Lung (tissue), 12 donors: ENCODE data around the gene CCDC6. TPM values are rescaled to one million over a fixed set of nuclear protein-coding genes. Genes with fewer than 3 reads are reported as not detected.

Experiments
- ATAC-seq: fragments of 200-7000 bp; cut with Tn5 transposase; one replicate; pipeline ENCODE4 v1.9.1; 2020; ENCODE audit warnings: moderate number of reproducible peaks; ENCODE audit not compliant: insufficient read depth, low FRiP score
- DNase-seq, 3 donors: peaks; one replicate each; pipeline ENCODE4 v3.0.0-alpha.2; 2013 to 2017
- H3K27ac ChIP-seq, 2 donors: one replicate each; pipeline ENCODE4 v1.5.1; 2013; ENCODE audit warnings: mild to moderate bottlenecking in 2 of 2, moderate library complexity in 2 of 2, control low read depth in 1 of 2, inconsistent platforms in 1 of 2, low read depth in 1 of 2, low read length in 1 of 2
- H3K27me3 ChIP-seq, 3 donors: one replicate each; pipeline ENCODE4 v1.5.1; 2013; ENCODE audit warnings: low read length in 2 of 3; ENCODE audit not compliant: control insufficient read depth in 3 of 3, insufficient read depth in 3 of 3
- H3K36me3 ChIP-seq, 4 donors: one replicate each; pipeline ENCODE4 v1.5.1; 2013; ENCODE audit warnings: low read length in 4 of 4, mild to moderate bottlenecking in 1 of 4, moderate library complexity in 1 of 4; ENCODE audit not compliant: control insufficient read depth in 4 of 4, insufficient read depth in 4 of 4
- H3K4me1 ChIP-seq, 5 donors: one replicate each; pipeline ENCODE4 v1.5.1; 2013; ENCODE audit warnings: low read length in 5 of 5, mild to moderate bottlenecking in 2 of 5, moderate library complexity in 1 of 5; ENCODE audit not compliant: control insufficient read depth in 5 of 5, insufficient read depth in 5 of 5
- H3K4me3 ChIP-seq: one replicate; pipeline ENCODE4 v1.5.1; 2013; ENCODE audit warnings: mild to moderate bottlenecking, control low read depth, moderate library complexity
- H3K9ac ChIP-seq, 2 donors: one replicate each; pipeline ENCODE4 v1.5.1; 2013; ENCODE audit warnings: low read length in 2 of 2, control low read depth in 1 of 2; ENCODE audit not compliant: insufficient read depth in 1 of 2
- H3K9me3 ChIP-seq, 4 donors: one replicate each; pipeline ENCODE4 v1.5.1; 2013; ENCODE audit warnings: low read length in 3 of 4, mild to moderate bottlenecking in 1 of 4, moderate library complexity in 1 of 4; ENCODE audit not compliant: control insufficient read depth in 4 of 4, insufficient read depth in 3 of 4
- CTCF ChIP-seq: IDR thresholded peaks from 2 replicates; pipeline ENCODE4 v1.5.1; 2012; ENCODE audit warnings: mild to moderate bottlenecking; ENCODE audit errors: control extremely low read depth, extremely low read depth
- WGBS, 2 donors: extraction: QIAGEN DNeasy Blood & Tissue Kit; methylation state at CpG; one replicate each; pipeline ENCODE4 v1.1.7; 2013; 5-methylcytosine and 5-hydroxymethylcytosine counted together
- polyA plus RNA-seq, 2 donors: library from polyadenylated mRNA; stranded (reverse); fragments of 200-250 nt; gene quantifications; one replicate each; pipeline ENCODE4 v1.2.1, GENCODE V29; 2013
- total RNA-seq, 2 donors: library from RNA; depleted of rRNA in 1 of 2; stranded (reverse); fragments of >200 nt in 1 of 2; gene quantifications; one replicate each; pipeline ENCODE4 v1.2.1, GENCODE V29; 2014 to 2021
- donor health status: control.
- donor health status: control.
- donor health status: Bipolar disorder and iron deficiency.
- donor health status: healthy.
- donor health status: DM: yes; HTN: yes; CAD: no.

The CCDC6 gene
- total and polyA plus RNA-seq, 4 donors: 13.2 to 77.2 (median 28.1) TPM

- Histone ChIP-seq H3K9me3 (no peaks in the 10 kb centered on the region), H3K9ac (no peak overlapping the region), H3K36me3 (peaks cover 0 to 5% (median 2%) of the 10 kb centered on the region in 4 donors), H3K27ac (peak overlapping the region in 1 of 2 donors; percentile 24), H3K27me3 (no peaks in the 10 kb centered on the region), H3K4me3 (no peak overlapping the region), H3K4me1 (peaks cover 5 to 32% (median 17%) of the 10 kb centered on the region in 5 donors)
- TF ChIP-seq CTCF: no peak
- peak; percentile 48 to 79 (median 57) for DNase-seq
- 53 to 74% methylated on average over 4 of the region's 4 CpGs for WGBS, 2 donors
- ATAC-seq: peak; percentile 89
These were observed 12.2 kb downstream of the CCDC6 start for GRCh38 chr10:59894114-59894513.

GRCh38 chr10:59892697-59893096, 13.7 kb downstream of the CCDC6 start:
- Histone ChIP-seq H3K9me3 (no peaks in the 10 kb centered on the region), H3K4me3 (no peak overlapping the region), H3K36me3 (peaks cover 0 to 5% (median 2%) of the 10 kb centered on the region in 4 donors), H3K9ac (no peak overlapping the region), H3K4me1 (peaks cover 4 to 32% (median 13%) of the 10 kb centered on the region in 5 donors), H3K27ac (no peak overlapping the region), H3K27me3 (no peaks in the 10 kb centered on the region)
- 59 to 75% methylated on average over 3 of the region's 3 CpGs for WGBS, 2 donors
- DNase-seq (no peak), ATAC-seq (no peak)
- TF ChIP-seq CTCF: no peak

- H3K9me3 ChIP-seq: no peaks in the 10 kb centered on the region
- H3K4me1 ChIP-seq: peaks cover 4 to 32% (median 16%) of the 10 kb centered on the region in 5 donors
- H3K27ac ChIP-seq: no peak overlapping the region
- 84 to 85% methylated on average over 4 of the region's 4 CpGs for WGBS, 2 donors
- no peaks in the 10 kb centered on the region for H3K27me3 ChIP-seq
- no peak overlapping the region for H3K4me3 ChIP-seq
- ATAC-seq (no peak), DNase-seq (no peak)
- H3K9ac ChIP-seq: no peak overlapping the region
- peaks cover 0 to 5% (median 2%) of the 10 kb centered on the region in 4 donors for H3K36me3 ChIP-seq
- TF ChIP-seq CTCF: no peak
These were observed 14.4 kb downstream of the CCDC6 start for GRCh38 chr10:59891936-59892335.

- ATAC-seq: no peak
- Histone ChIP-seq H3K9ac (no peak overlapping the region), H3K4me3 (no peak overlapping the region), H3K27me3 (no peaks in the 10 kb centered on the region), H3K9me3 (no peaks in the 10 kb centered on the region), H3K36me3 (peaks cover 0 to 5% (median 2%) of the 10 kb centered on the region in 4 donors), H3K27ac (no peak overlapping the region), H3K4me1 (peaks cover 4 to 32% (median 18%) of the 10 kb centered on the region in 5 donors)
- TF ChIP-seq CTCF: no peak
- WGBS, 2 donors: 67 to 70% methylated on average over 3 of the region's 3 CpGs
- DNase-seq: no peak
These were observed 15.0 kb downstream of the CCDC6 start for GRCh38 chr10:59891349-59891748.
